IMR-90 (cell line): ENCODE measurements around the gene SHISA4. TPM values are rescaled to one million over a fixed set of nuclear protein-coding genes. Genes with fewer than 3 reads are reported as not detected.

ENCODE experiments used
- ATAC-seq: fragments of 200-7000 bp; cut with Tn5 transposase; 2 replicates; pipeline ENCODE4 v1.9.1; 2020; ENCODE audit warnings: low read depth, mild to moderate bottlenecking, moderate library complexity
- BruUV-seq: library from RNA; stranded (reverse); fragments of 400-500 nt; replicated peaks from 2 replicates; lab custom pipeline; 2021; lab: Mats Ljungman, UMichigan
- CTCF ChIA-PET: fragments of 300-600 bp; formaldehyde crosslinking; extraction: SDS; loops from one replicate; lab custom pipeline; 2021; ENCODE audit warnings: antibody characterized with exemption; lab: Yijun Ruan, JAX
- POLR2A ChIA-PET: fragments of 300-600 bp; sonication (Branson Sonifier 250); formaldehyde crosslinking; loops from one replicate; lab custom pipeline; 2022; ENCODE audit warnings: antibody characterized with exemption; ENCODE audit not compliant: unreplicated experiment; lab: Charles Lee
- DNase-seq: peaks from one replicate; pipeline ENCODE4 v3.0.0; 2013
- H2AFZ ChIP-seq: replicated peaks from 2 replicates; pipeline ENCODE3; 2013; ENCODE audit warnings: low read length, mild to moderate bottlenecking; ENCODE audit not compliant: poor library complexity
- H2AK5ac ChIP-seq: 2 replicates; pipeline ENCODE4 v1.6.1; 2013; ENCODE audit warnings: low read depth, low read length, inconsistent platforms
- H2AK9ac ChIP-seq: replicated peaks from 2 replicates; pipeline ENCODE3; 2013; ENCODE audit warnings: mild to moderate bottlenecking, low read depth, low read length, moderate library complexity; ENCODE audit not compliant: poor library complexity
- H2BK120ac ChIP-seq: 2 replicates; pipeline ENCODE4 v1.6.1; 2013; ENCODE audit warnings: low read depth, low read length, inconsistent platforms
- H2BK15ac ChIP-seq: 3 replicates; pipeline ENCODE4 v1.6.1; 2013; ENCODE audit warnings: low read depth, low read length, inconsistent platforms
- H2BK20ac ChIP-seq: 2 replicates; pipeline ENCODE4 v1.6.1; 2013; ENCODE audit warnings: low read depth, mild to moderate bottlenecking, inconsistent platforms, low read length, moderate library complexity
- H2BK5ac ChIP-seq: 2 replicates; pipeline ENCODE4 v1.6.1; 2013; ENCODE audit warnings: mild to moderate bottlenecking, low read depth, low read length, inconsistent platforms; ENCODE audit not compliant: poor library complexity, severe bottlenecking
- H3K14ac ChIP-seq: replicated peaks from 2 replicates; pipeline ENCODE4 v1.6.1; 2013; ENCODE audit warnings: low read depth, low read length, inconsistent platforms
- H3K18ac ChIP-seq: 2 replicates; pipeline ENCODE4 v1.6.1; 2013; ENCODE audit warnings: low read depth, low read length, control low read depth
- H3K23ac ChIP-seq: 2 replicates; pipeline ENCODE4 v1.6.1; 2013; ENCODE audit warnings: low read depth, low read length, inconsistent platforms
- H3K27ac ChIP-seq: 2 replicates; pipeline ENCODE4 v1.5.1; 2013; ENCODE audit warnings: mild to moderate bottlenecking, control low read depth, low read length; ENCODE audit not compliant: insufficient read depth
- H3K27me3 ChIP-seq: 2 replicates; pipeline ENCODE4 v1.6.1; 2013; ENCODE audit warnings: low read length; ENCODE audit not compliant: control insufficient read depth, insufficient read depth
- H3K36me3 ChIP-seq: 2 replicates; pipeline ENCODE4 v1.6.1; 2013; ENCODE audit warnings: low read length, mixed read lengths; ENCODE audit not compliant: control insufficient read depth, insufficient read depth
- H3K4ac ChIP-seq: 2 replicates; pipeline ENCODE4 v1.6.1; 2013; ENCODE audit warnings: low read depth, low read length, inconsistent platforms
- H3K4me1 ChIP-seq: 2 replicates; pipeline ENCODE4 v1.6.1; 2013; ENCODE audit warnings: low read length, mixed read lengths; ENCODE audit not compliant: control insufficient read depth, insufficient read depth
- H3K4me2 ChIP-seq: 2 replicates; pipeline ENCODE4 v1.6.1; 2013; ENCODE audit warnings: low read depth, mild to moderate bottlenecking, control low read depth, low read length, moderate library complexity
- H3K4me3 ChIP-seq: 2 replicates; pipeline ENCODE4 v1.5.1; 2013; ENCODE audit warnings: low read depth, mild to moderate bottlenecking, control low read depth, low read length, moderate library complexity; ENCODE audit not compliant: insufficient read depth
- H3K56ac ChIP-seq: 2 replicates; pipeline ENCODE4 v1.6.1; 2013; ENCODE audit warnings: low read length, inconsistent platforms; ENCODE audit not compliant: insufficient read depth; ENCODE audit errors: extremely low read depth
- H3K79me1 ChIP-seq, 2 experiments: 2 replicates each; pipeline ENCODE4 v1.6.1; 2013; ENCODE audit warnings: low read length in 2 of 2, inconsistent platforms in 1 of 2, low read depth in 1 of 2
- H3K9ac ChIP-seq: 2 replicates; pipeline ENCODE4 v1.6.1; 2013; ENCODE audit warnings: low read depth, low read length, control low read depth
- H3K9me1 ChIP-seq: 2 replicates; pipeline ENCODE4 v1.6.1; 2013; ENCODE audit warnings: low read length, inconsistent platforms; ENCODE audit not compliant: insufficient read depth
- H3K9me3 ChIP-seq: 2 replicates; pipeline ENCODE4 v1.6.1; 2013; ENCODE audit warnings: low read length; ENCODE audit not compliant: control insufficient read depth, insufficient read depth
- H4K20me1 ChIP-seq: 2 replicates; pipeline ENCODE4 v1.6.1; 2013; ENCODE audit warnings: low read length, inconsistent platforms; ENCODE audit not compliant: insufficient read depth
- H4K5ac ChIP-seq: 2 replicates; pipeline ENCODE4 v1.6.1; 2013; ENCODE audit warnings: mild to moderate bottlenecking, low read depth, low read length, control low read depth
- H4K8ac ChIP-seq, 2 experiments: 2 replicates each; pipeline ENCODE4 v1.6.1; 2013; ENCODE audit warnings: low read depth in 2 of 2, low read length in 2 of 2, control low read depth in 1 of 2, inconsistent platforms in 1 of 2
- H4K91ac ChIP-seq: 2 replicates; pipeline ENCODE4 v1.6.1; 2013; ENCODE audit warnings: low read depth, low read length, inconsistent platforms; ENCODE audit not compliant: insufficient read depth
- BHLHE40 ChIP-seq: fragments of 150-350 bp; IDR thresholded peaks from 2 replicates; pipeline ENCODE4 v1.6.1; 2016; ENCODE audit warnings: mild to moderate bottlenecking, low read depth, low read length
- CHD1 ChIP-seq: IDR thresholded peaks from 2 replicates; pipeline ENCODE4 v1.6.1; 2012; ENCODE audit warnings: low read depth, low read length, improper control_type of control experiment
- CTCF ChIP-seq: conservative IDR thresholded peaks from 2 replicates; pipeline ENCODE4 v1.5.1; 2012; ENCODE audit warnings: mild to moderate bottlenecking, low read depth, low read length, improper control_type of control experiment
- ELK1 ChIP-seq: fragments of 150-350 bp; IDR thresholded peaks from 2 replicates; pipeline ENCODE4 v1.6.1; 2016; ENCODE audit warnings: low read depth, mild to moderate bottlenecking, low read length, moderate library complexity, borderline replicate concordance
- MAZ ChIP-seq: IDR thresholded peaks from 2 replicates; pipeline ENCODE4 v1.6.1; 2012; ENCODE audit warnings: low read depth, mild to moderate bottlenecking, low read length, improper control_type of control experiment, moderate library complexity, borderline replicate concordance
- MXI1 ChIP-seq: IDR thresholded peaks from 2 replicates; pipeline ENCODE4 v1.6.1; 2012; ENCODE audit warnings: low read depth, mild to moderate bottlenecking, low read length, moderate library complexity, borderline replicate concordance
- NFE2L2 ChIP-seq: fragments of 150-350 bp; IDR thresholded peaks from 2 replicates; pipeline ENCODE4 v1.6.1; 2016; ENCODE audit warnings: low read depth, mild to moderate bottlenecking, low read length
- POLR2A ChIP-seq: IDR thresholded peaks from 2 replicates; pipeline ENCODE4 v1.6.1; 2012; ENCODE audit warnings: mild to moderate bottlenecking, low read depth, low read length
- RCOR1 ChIP-seq: IDR thresholded peaks from 2 replicates; pipeline ENCODE4 v1.6.1; 2012; ENCODE audit warnings: mild to moderate bottlenecking, low read length, improper control_type of control experiment; ENCODE audit not compliant: insufficient replicate concordance
- RFX5 ChIP-seq: IDR thresholded peaks from 2 replicates; pipeline ENCODE4 v1.8.0; 2012; ENCODE audit warnings: low read depth, mild to moderate bottlenecking, low read length, moderate library complexity
- USF2 ChIP-seq: fragments of 150-350 bp; IDR thresholded peaks from 2 replicates; pipeline ENCODE4 v1.6.1; 2017; ENCODE audit warnings: mild to moderate bottlenecking, antibody characterized with exemption, low read length, low read depth
- WGBS, 2 experiments: methylation state at CpG; one replicate each; pipeline versions ENCODE4 v1.1.5 to v1.1.7; 2013; ENCODE audit warnings: missing lambda C conversion rate in 2 of 2; ENCODE audit not compliant: insufficient read length in 1 of 2; ENCODE audit errors: extremely low coverage in 2 of 2; 5-methylcytosine and 5-hydroxymethylcytosine counted together
- dilution Hi-C: fragments of 300-500 bp; cut with HindIII; formaldehyde crosslinking; loops from one replicate; pipeline ENCODE4 v1.14.3; 2018; ENCODE audit warnings: low sequenced_read_pairs; ENCODE audit not compliant: unreplicated experiment
- in situ Hi-C: fragments of 300-500 bp; cut with MboI; formaldehyde crosslinking; loops from 3 replicates; pipeline ENCODE4 v1.14.3; 2019; ENCODE audit warnings: low sequenced_read_pairs, inconsistent platforms, mixed read lengths
- intact Hi-C: fragments of 100-400 bp; cut with micrococcal nuclease; formaldehyde crosslinking; loops from 2 replicates; pipeline ENCODE4 v1.10.0; 2022
- polyA plus RNA-seq, 3 experiments: library from polyadenylated mRNA; depleted of rRNA; stranded (reverse); fragments of >200 nt; gene quantifications; 2 replicates each; pipeline ENCODE4 v1.2.3, GENCODE V29; 2012; ENCODE audit warnings: low replicate concordance in 1 of 3
- total RNA-seq: library from RNA; depleted of rRNA; stranded (reverse); fragments of >200 nt; gene quantifications from 2 replicates; pipeline ENCODE4 v1.2.3, GENCODE V29; 2012

Gene SHISA4
- total and polyA plus RNA-seq, 2 of the 4 experiments (the other 2 are of a cell fraction): 10.0 to 34.8 TPM

GRCh38 chr1:201895913-201896807, 7.5 kb downstream of the SHISA4 start:
- peak overlapping the region; percentile 72 for H3K27ac ChIP-seq
- in situ Hi-C loops (loop anchor here (5.0 to 10.0 kb wide), 2 partner anchors 71 to 229 kb away; partner anchors contain the start of gene GPR37L1), intact Hi-C loops (loop anchor here (1.0 to 2.0 kb wide), 4 partner anchors 21 to 76 kb away; partner anchors contain the start of genes LMOD1 and TIMM17A), dilution Hi-C loops (no loop called here)
- CTCF ChIA-PET: interaction anchor here (0.5 to 3.5 kb wide), 24 partner anchors 11 to 435 kb away, joined by 3 to 27 read pairs (median 4); partner anchors contain the start of genes LMOD1, RNPEP and TIMM17A
- peak overlapping the region; percentile 72 for H3K14ac ChIP-seq
- no peak overlapping the region for H3K4me3 ChIP-seq
- H3K4me2 ChIP-seq: no peak overlapping the region
- H3K27me3 ChIP-seq: no peaks in the 10 kb centered on the region
- H2BK15ac ChIP-seq: peak overlapping the region; percentile 39; the same call in 2 of the 3 replicates
- peaks cover 8% of the 10 kb centered on the region for H3K9me1 ChIP-seq
- H2BK20ac ChIP-seq: peak overlapping the region; percentile 81
- H2AK5ac ChIP-seq: peak overlapping the region; percentile 95
- peak overlapping the region; percentile 87 for H2BK120ac ChIP-seq
- H3K79me1 ChIP-seq: peaks cover 17 to 33% of the 10 kb centered on the region in 2 experiments; a peak in 3 of 4 replicates
- peak overlapping the region; percentile 22 for H3K9ac ChIP-seq
- H4K8ac ChIP-seq: peak overlapping the region; percentile 48 to 95
- peak overlapping the region; percentile 81 for H4K91ac ChIP-seq
- no CpG with 5 or more reads among the region's 10 CpGs for WGBS, 2 experiments
- H4K20me1 ChIP-seq: no peaks in the 10 kb centered on the region
- H3K36me3 ChIP-seq: peaks cover 40% of the 10 kb centered on the region
- no TSS peak for BruUV-seq
- H3K9me3 ChIP-seq: no peaks in the 10 kb centered on the region
- H2AFZ ChIP-seq: peak overlapping the region; percentile 84
- DNase-seq: peak; percentile 94
- H4K5ac ChIP-seq: peak overlapping the region; percentile 45
- peak overlapping the region; percentile 38; the same call in 1 of the 2 replicates for H3K56ac ChIP-seq
- peak overlapping the region; percentile 25 for H3K23ac ChIP-seq
- peak overlapping the region; percentile 33; the same call in 1 of the 2 replicates for H3K18ac ChIP-seq
- peak overlapping the region; percentile 93 for H2AK9ac ChIP-seq
- peak overlapping the region; percentile 83 for H2BK5ac ChIP-seq
- peak overlapping the region; percentile 91 for H3K4ac ChIP-seq
- POLR2A ChIA-PET: interaction anchor here (0.9 to 1.9 kb wide), 2 partner anchors 50 to 59 kb away, joined by 4 to 7 read pairs; partner anchors contain the start of genes LMOD1 and TIMM17A
- H3K4me1 ChIP-seq: peaks cover 13% of the 10 kb centered on the region
- peak; percentile 76 for ATAC-seq
- TF ChIP-seq POLR2A (0 out of 2 replicates have a peak, but pooled peaks have one; percentile 28), CTCF (peak; percentile 98), MXI1 (0 out of 2 replicates have a peak, but pooled peaks have one; percentile 25), BHLHE40 (no peak), RFX5 (no peak), NFE2L2 (no peak), RCOR1 (no peak), USF2 (no peak), ELK1 (no peak), CHD1 (peak; percentile 55; the same call in 1 of the 2 replicates), MAZ (peak; percentile 48; the same call in 1 of the 2 replicates)
